Thyroid gland (tissue), 4 donors: ENCODE results near the gene GLCCI1. TPM values are rescaled to one million over a fixed set of nuclear protein-coding genes. Genes with fewer than 3 reads are reported as not detected.
A peak's percentile ranks its signal among the peaks of the same experiment; 100 is the strongest.

Experiments used
- DNase-seq, 2 donors: peaks; one replicate each; pipeline ENCODE4 v3.0.0-alpha.2; 2019
- H3K27ac ChIP-seq, 3 donors: fragments of 200-600 bp; sonication (generic); 1 replicate in 2 of 3; 2 replicates in 1 of 3; pipeline ENCODE4 v1.5.1; 2016 to 2019; ENCODE audit warnings: mild to moderate bottlenecking in 1 of 3, moderate library complexity in 1 of 3
- H3K27me3 ChIP-seq: fragments of 200-600 bp; sonication (generic); one replicate; pipeline ENCODE4 v1.5.1; 2019
- H3K36me3 ChIP-seq, 2 donors: fragments of 200-600 bp; sonication (generic); one replicate each; pipeline ENCODE4 v1.5.1; 2016 to 2019
- H3K4me1 ChIP-seq, 2 donors: fragments of 200-600 bp; sonication (generic); one replicate each; pipeline ENCODE4 v1.5.1; 2017 to 2019
- H3K4me3 ChIP-seq, 3 donors: fragments of 200-600 bp; sonication (generic); replicated peaks in 1 of 3; 1 replicate in 2 of 3; 2 replicates in 1 of 3; pipeline ENCODE4 v1.5.1; 2016; ENCODE audit warnings: mild to moderate bottlenecking in 1 of 3
- H3K9me3 ChIP-seq: fragments of 200-600 bp; sonication (generic); one replicate; pipeline ENCODE4 v1.5.1; 2017
- POLR2A ChIP-seq, 2 donors: fragments of 450-650 bp; IDR thresholded peaks; one replicate each; pipeline ENCODE4 v1.6.1; 2017; ENCODE audit warnings: antibody characterized with exemption in 2 of 2, mild to moderate bottlenecking in 2 of 2, moderate library complexity in 1 of 2
- WGBS, 2 donors: methylation state at CpG; one replicate each; pipeline ENCODE4 v1.1.5; 2017; 5-methylcytosine and 5-hydroxymethylcytosine counted together
- intact Hi-C: fragments of 100-400 bp; cut with DNase I; formaldehyde crosslinking; loops from one replicate; pipeline ENCODE4 v1.15.1; 2023
- total RNA-seq, 4 donors: library from RNA; depleted of rRNA; stranded (reverse); fragments of >200 nt; gene quantifications; one replicate each; pipeline ENCODE4 v1.2.3, GENCODE V29; 2016
- TF ChIP-seq, protein P1 (sequence below), 6 experiments: fragments of 200-600 bp in 3 of 6; fragments of 450-650 bp in 3 of 6; sonication (generic) in 3 of 6; IDR thresholded peaks; one replicate each; pipeline ENCODE4 v1.5.1; 2016 to 2019; ENCODE audit warnings: antibody characterized with exemption in 6 of 6, mild to moderate bottlenecking in 2 of 6, inconsistent platforms in 1 of 6, moderate library complexity in 1 of 6

Gene GLCCI1
- total RNA-seq, 4 donors from 2014 or later = 64.1 to 115 (median 68.9) TPM

- intact Hi-C loops = no loop called here
- TF ChIP-seq POLR2A (IDR thresholded peaks at IDR 0.05) = no peak
- TF ChIP-seq, protein P1, sequence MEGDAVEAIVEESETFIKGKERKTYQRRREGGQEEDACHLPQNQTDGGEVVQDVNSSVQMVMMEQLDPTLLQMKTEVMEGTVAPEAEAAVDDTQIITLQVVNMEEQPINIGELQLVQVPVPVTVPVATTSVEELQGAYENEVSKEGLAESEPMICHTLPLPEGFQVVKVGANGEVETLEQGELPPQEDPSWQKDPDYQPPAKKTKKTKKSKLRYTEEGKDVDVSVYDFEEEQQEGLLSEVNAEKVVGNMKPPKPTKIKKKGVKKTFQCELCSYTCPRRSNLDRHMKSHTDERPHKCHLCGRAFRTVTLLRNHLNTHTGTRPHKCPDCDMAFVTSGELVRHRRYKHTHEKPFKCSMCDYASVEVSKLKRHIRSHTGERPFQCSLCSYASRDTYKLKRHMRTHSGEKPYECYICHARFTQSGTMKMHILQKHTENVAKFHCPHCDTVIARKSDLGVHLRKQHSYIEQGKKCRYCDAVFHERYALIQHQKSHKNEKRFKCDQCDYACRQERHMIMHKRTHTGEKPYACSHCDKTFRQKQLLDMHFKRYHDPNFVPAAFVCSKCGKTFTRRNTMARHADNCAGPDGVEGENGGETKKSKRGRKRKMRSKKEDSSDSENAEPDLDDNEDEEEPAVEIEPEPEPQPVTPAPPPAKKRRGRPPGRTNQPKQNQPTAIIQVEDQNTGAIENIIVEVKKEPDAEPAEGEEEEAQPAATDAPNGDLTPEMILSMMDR (IDR thresholded peaks at IDR 0.05) = no peak
- WGBS, 2 donors = 88 to 94% methylated on average over 4 of the region's 4 CpGs
Measured at GRCh38 chr7:7959979-7960670, 8.5 kb upstream of the GLCCI1 start.

GRCh38 chr7:7962851-7963250 lies 5.7 kb upstream of the GLCCI1 start:
- no peak for DNase-seq
- intact Hi-C loops = no loop called here
- H3K36me3 ChIP-seq = no peaks in the 10 kb centered on the region
- H3K9me3 ChIP-seq = no peaks in the 10 kb centered on the region
- H3K27me3 ChIP-seq = no peaks in the 10 kb centered on the region
- WGBS, 2 donors = 96 to 98% methylated on average over 3 of the region's 3 CpGs
- no peak overlapping the region for H3K4me3 ChIP-seq
- peak overlapping the region in 1 of 3 donors; percentile 62 for H3K27ac ChIP-seq
- H3K4me1 ChIP-seq = peaks cover 13 to 19% of the 10 kb centered on the region in 2 donors
- TF ChIP-seq, protein P1 (IDR thresholded peaks at IDR 0.05) = no peak
- no peak for TF ChIP-seq POLR2A (IDR thresholded peaks at IDR 0.05)

More at GRCh38 chr7:7959979-7960670, 8.5 kb upstream of the GLCCI1 start:
- no peak overlapping the region for H3K4me3 ChIP-seq
- no peak for DNase-seq
- no peaks in the 10 kb centered on the region for H3K27me3 ChIP-seq
- no peaks in the 10 kb centered on the region for H3K9me3 ChIP-seq
- H3K27ac ChIP-seq = no peak overlapping the region
- peaks cover 32 to 36% of the 10 kb centered on the region in 2 donors for H3K4me1 ChIP-seq
- no peaks in the 10 kb centered on the region for H3K36me3 ChIP-seq

DNA sequence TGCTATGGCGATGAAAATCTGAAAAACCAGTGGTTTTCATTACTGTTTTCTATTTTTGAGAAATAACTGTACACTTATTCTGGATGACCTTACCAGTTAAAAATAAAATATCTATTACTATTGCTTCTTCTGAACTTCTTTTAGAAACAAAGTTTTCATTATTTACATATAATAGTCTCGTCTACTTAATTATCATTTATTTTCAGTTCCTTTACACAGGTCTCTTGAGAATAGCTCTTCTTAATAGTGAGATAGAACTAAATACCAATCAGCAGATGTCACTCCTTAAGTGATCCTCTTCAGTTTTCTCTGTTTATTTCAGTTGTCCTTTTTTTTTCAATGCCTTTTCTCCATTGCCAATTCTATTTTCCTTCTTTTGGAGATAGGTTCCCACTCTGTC lies 4.3 kb upstream of the GLCCI1 start:
- no peaks in the 10 kb centered on the region for H3K9me3 ChIP-seq
- DNase-seq = no peak
- TF ChIP-seq POLR2A (IDR thresholded peaks at IDR 0.05) = no peak
- TF ChIP-seq, protein P1 (IDR thresholded peaks at IDR 0.05) = no peak
- H3K4me3 ChIP-seq = no peak overlapping the region
- peaks cover 14 to 15% of the 10 kb centered on the region in 2 donors for H3K4me1 ChIP-seq
- H3K27ac ChIP-seq = no peak overlapping the region
- intact Hi-C loops = no loop called here
- H3K36me3 ChIP-seq = no peaks in the 10 kb centered on the region
- H3K27me3 ChIP-seq = no peaks in the 10 kb centered on the region
- WGBS, 2 donors = 89 to 91% methylated on average over 2 of the region's 2 CpGs

DNA sequence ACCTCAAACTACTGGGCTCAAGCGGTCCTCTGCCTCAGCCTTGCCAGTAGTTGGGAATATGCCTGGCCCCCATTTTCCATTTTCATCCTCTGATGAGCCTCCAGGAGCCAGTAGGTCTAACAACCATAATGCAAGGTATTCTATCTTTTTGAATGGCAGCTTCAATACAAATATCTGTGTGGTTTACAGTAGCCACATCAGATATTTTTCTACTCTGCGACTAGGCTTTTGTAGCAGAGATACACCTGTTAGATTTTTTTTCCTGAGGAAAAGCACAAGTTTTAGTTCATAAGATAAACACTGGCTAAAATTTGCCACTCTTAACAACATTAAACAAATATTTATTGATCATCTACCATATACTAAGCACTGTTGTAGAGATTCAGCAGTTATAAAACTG lies 3.9 kb upstream of the GLCCI1 start:
- no peak for TF ChIP-seq POLR2A (IDR thresholded peaks at IDR 0.05)
- TF ChIP-seq, protein P1 (IDR thresholded peaks at IDR 0.05) = no peak
- H3K27ac ChIP-seq = no peak overlapping the region
- intact Hi-C loops = no loop called here
- H3K4me3 ChIP-seq = no peak overlapping the region
- no peaks in the 10 kb centered on the region for H3K9me3 ChIP-seq
- H3K27me3 ChIP-seq = no peaks in the 10 kb centered on the region
- 93 to 98% methylated on average over 2 of the region's 2 CpGs for WGBS, 2 donors
- no peaks in the 10 kb centered on the region for H3K36me3 ChIP-seq
- DNase-seq = no peak
- peaks cover 14 to 15% of the 10 kb centered on the region in 2 donors for H3K4me1 ChIP-seq

GRCh38 chr7:7965301-7965700 lies 3.3 kb upstream of the GLCCI1 start:
- H3K27me3 ChIP-seq = no peaks in the 10 kb centered on the region
- H3K27ac ChIP-seq = no peak overlapping the region
- 85 to 96% methylated on average over 1 of the region's 1 CpG for WGBS, 2 donors
- no peak overlapping the region for H3K4me3 ChIP-seq
- H3K36me3 ChIP-seq = no peaks in the 10 kb centered on the region
- peaks cover 14 to 15% of the 10 kb centered on the region in 2 donors for H3K4me1 ChIP-seq
- peak; percentile 20 to 33 for DNase-seq
- intact Hi-C loops = no loop called here
- no peaks in the 10 kb centered on the region for H3K9me3 ChIP-seq
- TF ChIP-seq, protein P1 (IDR thresholded peaks at IDR 0.05) = no peak
- TF ChIP-seq POLR2A (IDR thresholded peaks at IDR 0.05) = no peak
